ENCODE data around the gene CLN3.
"Not testable (repeated sequence)": the region's sequence is repeated elsewhere in the genome, so short reads cannot be mapped to it uniquely, and the experiment has no call there.

CLN3 gene

GRCh38 chr16:28513484-28514181 lies 21.8 kb upstream of the CLN3 start:
- no peak for DNase-seq

GRCh38 chr16:28511801-28512789 lies 20.2 kb upstream of the CLN3 start:
- DNase-seq = no peak

DNA sequence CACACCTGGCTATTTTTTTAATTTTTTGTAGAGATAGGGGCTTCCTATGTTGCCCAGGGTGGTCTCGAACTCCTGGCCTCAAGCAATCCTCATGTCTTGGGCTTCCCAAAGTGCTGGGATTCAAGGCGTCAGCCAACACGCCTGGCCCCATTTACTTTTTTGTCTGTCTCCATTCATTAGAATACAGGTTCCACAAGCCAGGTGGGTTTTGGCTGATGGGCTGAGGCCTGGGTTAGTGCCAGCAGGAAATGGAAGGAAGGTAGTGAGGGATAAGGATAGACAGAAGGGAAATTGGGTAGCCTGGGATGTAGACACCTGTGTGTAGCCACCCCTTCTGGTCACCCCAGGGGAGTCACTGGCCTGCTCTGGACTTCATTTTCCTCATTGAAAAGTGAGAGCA lies 19.2 kb upstream of the CLN3 start:
- no peak for DNase-seq

DNA sequence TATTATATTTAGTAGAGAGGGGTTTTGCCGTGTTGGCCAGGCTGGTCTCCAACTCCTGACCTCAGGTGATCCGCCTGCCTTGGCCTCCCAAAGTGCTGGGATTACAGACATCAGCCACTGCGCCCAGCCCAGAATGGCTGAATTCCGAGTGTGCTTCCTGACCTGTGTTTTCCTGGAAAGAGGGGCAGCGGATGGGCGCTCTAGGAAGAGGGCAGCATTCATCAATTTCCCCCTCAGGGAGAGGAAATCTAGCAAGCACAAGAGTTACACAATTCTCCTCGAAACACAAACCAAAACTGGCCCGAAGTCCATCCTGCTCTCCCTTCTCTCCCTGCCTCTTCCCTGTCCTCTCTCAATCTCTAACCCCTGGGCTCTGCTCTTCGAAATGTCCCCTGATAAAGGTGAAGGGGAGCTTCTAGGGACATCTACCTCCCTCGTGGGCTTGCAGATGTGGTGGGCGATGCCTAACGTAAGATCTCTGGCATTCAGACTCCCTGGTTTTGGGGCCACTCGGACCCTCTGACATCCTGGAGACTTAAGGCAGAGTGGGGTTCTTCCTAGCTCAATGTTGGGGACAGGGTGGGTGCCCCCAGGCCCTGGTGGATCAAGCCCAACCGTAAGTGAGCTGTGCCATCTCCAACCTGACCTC lies 13.7 kb upstream of the CLN3 start:
- DNase-seq = no peak

DNA sequence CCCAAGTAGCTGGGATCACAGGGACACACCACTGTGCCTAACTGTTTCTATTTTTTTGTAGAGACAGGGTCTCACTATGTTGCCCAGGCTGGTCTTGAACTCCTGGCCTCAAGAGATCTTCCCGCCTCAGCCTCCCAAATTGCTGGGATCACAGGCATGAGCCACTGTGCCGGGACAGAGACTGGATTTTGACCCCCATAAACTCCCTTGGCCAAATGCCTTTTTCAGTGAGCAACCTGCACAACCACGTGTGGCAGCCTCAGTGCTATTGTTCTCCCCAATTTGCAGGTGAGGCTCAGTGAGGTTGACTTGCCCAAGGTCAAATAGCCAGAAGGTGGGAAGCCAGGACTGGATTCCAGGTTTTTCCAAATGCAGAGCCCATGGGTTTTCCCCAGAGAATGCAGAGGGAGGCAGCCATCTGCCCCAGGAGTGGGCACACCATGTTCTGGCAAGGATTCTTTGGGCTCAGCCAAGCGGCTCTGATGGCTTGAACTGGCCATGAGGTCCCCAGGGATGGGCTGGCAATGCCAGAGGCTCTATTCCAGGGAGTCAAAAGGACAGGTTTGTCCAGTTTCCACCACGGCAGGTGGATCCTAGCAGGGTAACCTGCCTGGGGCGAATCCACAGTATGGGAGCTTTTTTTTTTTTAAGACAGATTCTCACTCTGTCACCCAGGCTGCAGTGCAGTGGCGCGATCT lies 13.0 kb upstream of the CLN3 start:
- DNase-seq = no peak

GRCh38 chr16:28503470-28504259 lies 11.8 kb upstream of the CLN3 start:
- DNase-seq = no peak

DNA sequence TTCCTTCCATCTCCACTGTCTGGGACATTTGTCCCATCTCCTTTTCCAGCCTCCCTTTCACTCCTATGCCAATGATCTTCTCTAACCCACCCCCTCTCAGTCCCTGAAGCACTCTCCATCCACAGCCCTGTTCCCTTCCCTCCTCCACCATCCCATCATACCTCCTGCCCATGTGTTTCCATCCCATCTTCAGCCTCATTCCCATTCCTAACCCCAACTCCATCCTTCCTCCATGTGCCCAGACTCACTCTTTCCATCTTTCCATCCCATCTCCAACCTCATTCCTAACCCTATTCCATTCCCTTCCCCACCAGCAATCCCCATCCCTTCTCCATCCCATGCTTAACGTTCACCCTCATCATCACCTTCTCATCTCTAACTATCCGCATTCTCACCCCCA lies 10.4 kb upstream of the CLN3 start:
- DNase-seq = no peak

DNA sequence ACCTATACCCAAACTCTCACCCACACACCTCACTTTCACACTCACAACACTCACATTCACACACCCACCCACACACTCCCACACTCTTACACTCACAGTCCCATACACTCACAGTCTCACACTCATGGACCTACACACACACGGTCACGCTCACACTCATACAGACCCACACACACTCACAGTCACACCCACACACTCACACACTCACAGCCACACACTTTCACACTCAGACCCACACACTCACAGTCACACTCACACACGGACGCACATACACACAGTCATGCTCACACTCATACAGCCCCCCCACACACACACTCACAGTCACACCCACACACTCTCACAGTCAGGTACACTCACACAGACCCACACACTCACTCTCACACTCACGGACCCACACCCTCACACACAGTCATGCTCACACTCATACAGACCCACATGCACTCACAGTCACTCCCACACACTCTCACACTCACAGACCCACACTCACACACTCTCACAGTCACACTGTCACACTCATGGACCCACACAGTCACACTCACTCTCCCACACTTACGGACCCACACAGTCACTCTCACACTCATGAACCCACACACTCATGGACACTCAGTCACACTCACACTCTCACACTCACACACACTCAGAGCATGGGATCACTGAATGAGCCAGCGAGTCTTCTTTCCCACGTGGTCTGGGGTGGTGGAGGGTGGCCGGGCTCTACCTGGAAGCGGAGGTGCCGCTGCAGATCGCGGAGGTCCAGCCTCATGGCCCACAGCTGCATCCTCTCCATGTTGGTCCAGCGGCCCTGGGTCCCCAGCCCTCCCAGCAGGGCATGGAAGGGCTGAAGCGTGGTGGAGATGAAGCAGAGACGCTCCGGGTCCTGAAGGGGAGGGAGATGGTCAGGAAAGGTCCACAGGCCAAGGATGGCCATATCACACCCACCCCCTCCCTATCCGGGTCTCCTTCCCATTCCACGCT lies 9.7 kb upstream of the CLN3 start:
- DNase-seq = no peak

GRCh38 chr16:28500476-28501180 lies 8.8 kb upstream of the CLN3 start:
- not testable (repeated sequence) for DNase-seq

DNA sequence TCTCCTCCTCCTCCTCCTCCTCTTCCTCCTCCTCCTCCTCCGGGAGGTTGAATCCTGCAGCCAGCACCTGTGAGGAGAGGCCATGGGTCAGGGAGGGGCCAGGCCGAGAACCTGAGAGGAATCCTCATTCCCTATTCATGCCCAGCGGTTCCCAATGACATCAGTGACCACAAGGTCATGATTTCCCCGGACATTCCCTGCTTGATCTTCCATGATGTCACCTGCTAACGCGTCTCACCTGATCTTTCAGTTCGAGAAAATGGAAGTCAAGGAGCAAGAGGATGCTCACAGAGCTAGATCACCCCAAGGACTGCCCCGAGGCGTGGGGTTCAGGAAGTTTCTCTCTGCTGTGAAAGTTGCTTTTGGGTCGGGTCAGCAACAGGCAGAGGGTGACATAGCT lies 8.0 kb upstream of the CLN3 start:
- DNase-seq = no peak

DNA sequence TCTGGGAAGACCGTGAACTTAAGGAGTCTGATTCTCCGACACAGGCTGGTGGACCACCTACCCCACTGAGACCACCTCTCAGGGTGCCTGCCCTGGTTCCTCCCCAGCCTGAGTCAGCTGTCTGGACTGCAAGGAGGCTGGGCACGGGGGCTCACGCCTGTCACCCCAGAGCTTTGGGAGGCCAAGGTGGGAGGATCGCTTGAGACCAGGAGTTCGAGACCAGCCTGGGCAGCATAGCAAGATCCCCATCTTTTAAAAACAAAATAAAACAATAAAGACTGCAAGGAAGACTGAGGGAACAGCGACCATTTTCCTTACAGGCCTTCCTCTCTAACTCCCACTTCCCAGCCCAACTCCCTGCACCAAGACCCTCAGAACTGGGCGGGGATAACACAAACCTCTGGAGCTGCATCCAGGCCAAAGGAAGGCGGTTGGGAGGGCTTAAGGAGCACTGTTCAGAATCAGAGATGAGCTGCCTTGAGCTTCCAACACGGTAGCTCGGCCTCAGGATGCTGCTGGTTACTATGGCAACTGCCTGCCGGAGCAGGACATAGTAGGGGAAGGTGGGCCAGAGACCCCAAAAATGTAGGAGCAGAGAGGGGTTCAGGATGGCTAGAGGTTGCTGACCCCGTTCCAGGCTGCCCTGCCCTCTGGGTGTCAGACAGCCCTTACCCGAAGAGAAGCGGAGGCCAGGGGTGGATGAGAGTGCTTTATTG lies 7.0 kb upstream of the CLN3 start:
- no peak for DNase-seq

DNA sequence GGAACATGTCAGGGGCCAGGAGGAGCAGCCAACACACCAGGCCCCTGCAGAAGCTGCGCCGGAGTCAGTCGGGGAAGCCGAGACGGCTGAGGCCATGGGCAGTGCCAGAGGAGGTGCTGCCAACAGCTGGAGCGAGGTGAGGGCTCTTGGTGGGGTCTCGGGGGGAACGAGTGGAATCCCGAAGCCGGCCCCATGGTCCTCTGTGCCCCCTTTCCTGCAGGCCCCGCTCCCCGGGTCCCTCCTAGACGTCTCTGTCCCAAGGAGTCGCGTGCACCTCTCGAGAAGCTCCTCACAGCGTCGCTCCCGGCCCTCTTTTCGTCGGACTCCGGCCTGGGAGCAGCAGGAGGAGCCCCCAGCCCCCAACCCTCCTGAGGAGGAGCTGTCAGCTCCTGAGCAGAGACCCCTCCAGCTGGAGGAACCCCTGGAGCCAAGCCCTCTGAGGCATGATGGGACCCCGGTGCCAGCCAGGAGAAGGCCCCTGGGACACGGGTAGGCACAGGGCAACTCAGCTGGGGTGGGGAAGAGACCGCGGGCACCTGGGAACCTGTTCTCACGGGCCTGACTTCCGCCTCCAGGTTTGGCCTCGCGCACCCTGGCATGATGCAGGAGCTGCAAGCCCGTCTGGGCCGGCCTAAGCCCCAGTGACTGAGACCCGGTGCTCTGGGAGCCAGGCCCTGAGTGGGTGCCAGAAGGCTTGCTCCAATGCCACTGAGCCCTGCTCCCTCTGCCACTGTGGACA lies 6.2 kb upstream of the CLN3 start:
- DNase-seq = no peak

- DNase-seq = no peak
These were observed 5.5 kb upstream of the CLN3 start for GRCh38 chr16:28497386-28497785.

DNA sequence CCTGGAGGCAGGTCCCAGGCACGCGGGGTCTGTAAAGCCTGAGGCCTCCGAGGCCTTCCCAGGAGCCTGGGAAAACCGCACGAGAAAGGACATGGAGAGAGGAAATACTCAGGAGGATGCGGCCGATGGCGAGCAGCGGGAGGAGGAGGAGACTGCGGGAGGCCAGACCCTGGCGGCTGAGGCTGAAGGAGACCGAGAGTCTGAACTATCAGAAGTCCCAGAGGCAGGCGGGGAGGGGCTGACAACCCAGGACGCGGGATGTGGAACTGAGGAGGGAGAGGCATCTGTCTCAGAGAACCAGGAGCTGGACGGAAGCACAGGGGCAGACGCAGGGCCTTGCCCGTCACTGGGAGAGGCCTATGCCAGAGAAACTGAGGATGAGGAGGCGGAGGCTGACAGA lies 5.0 kb upstream of the CLN3 start:
- no peak for DNase-seq

GRCh38 chr16:28495795-28496749 lies 4.2 kb upstream of the CLN3 start:
- DNase-seq = no peak

GRCh38 chr16:28495098-28495793 lies 3.4 kb upstream of the CLN3 start:
- DNase-seq = no peak

All from activated CD4-positive, CD25-positive, alpha-beta regulatory T cell (primary cell).